Nephron progenitor cell (in vitro differentiated cells): ENCODE data around the gene LTBP2.

Source experiments
- DNase-seq: peaks from one replicate; pipeline ENCODE4 v3.0.0; 2021
- H3K27ac Mint-ChIP-seq: 2 replicates; pipeline ENCODE4 v1.8.0; 2021; ENCODE audit warnings: mild to moderate bottlenecking, moderate library complexity, mixed read lengths
- H3K27me3 Mint-ChIP-seq: 2 replicates; pipeline ENCODE4 v1.8.0; 2021; ENCODE audit warnings: mild to moderate bottlenecking, low read depth, mixed read lengths; ENCODE audit not compliant: poor library complexity
- H3K36me3 Mint-ChIP-seq: 2 replicates; pipeline ENCODE4 v1.8.0; 2021; ENCODE audit warnings: low read depth, mixed read lengths
- H3K4me1 Mint-ChIP-seq: 2 replicates; pipeline ENCODE4 v1.8.0; 2021; ENCODE audit warnings: mixed read lengths
- H3K4me3 Mint-ChIP-seq: 2 replicates; pipeline ENCODE4 v1.8.0; 2021; ENCODE audit warnings: mild to moderate bottlenecking, moderate library complexity, mixed read lengths
- H3K9me3 Mint-ChIP-seq: 2 replicates; pipeline ENCODE4 v1.8.0; 2021; ENCODE audit warnings: mild to moderate bottlenecking, moderate library complexity, mixed read lengths
- TF ChIP-seq, protein P1 (sequence below): fragments of 200-600 bp; sonication (generic); IDR thresholded peaks from 2 replicates; pipeline ENCODE4 v1.5.0; 2021; ENCODE audit warnings: antibody characterized with exemption

Gene LTBP2

DNA sequence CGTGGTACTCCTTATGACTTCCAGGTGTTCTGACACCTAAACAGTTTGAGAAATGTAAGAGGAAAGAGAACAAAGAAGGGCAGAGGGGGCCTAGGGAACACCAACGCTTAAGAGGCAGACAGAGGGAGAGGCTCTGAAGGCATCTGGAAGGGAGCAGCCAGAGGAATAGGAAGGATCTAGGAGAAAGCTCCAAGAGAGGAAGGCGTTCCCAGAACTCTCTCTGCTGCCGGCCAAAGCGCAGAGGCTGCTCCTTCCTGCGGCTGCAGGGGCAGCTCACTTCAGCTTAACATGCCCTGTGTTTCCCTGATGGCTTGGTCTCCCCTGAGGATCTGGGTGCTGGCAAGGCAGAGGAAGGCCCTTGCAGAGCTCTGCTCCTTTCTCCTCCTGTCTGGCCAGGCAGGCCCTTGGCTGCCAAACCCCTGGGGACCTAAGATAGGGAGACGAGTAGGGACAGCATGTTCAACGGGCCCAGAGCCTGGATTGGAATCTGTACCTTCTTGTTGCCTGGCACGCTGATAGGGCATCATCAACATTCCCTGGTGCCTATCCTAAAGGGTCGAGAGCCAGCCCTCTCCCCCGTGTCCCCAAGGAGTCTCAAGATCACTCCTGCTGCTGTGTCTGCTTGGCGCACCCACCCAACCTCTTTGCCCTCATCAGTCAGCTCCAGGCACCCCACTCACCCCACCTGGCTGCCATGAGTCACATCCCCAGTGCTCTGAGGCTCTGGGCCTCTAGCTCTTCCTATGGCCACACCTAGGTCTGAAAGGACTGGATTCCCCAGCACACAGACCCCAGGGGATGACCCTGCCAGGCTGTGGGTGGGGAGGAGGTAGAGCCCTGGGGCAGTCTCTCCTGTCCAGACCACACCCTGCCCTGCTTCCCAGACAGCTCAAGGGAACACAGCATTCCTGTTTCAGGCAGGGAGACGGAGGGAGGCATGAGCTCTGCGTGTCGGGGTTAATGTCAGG, 45.6 kb downstream of the LTBP2 start:
- H3K27ac Mint-ChIP-seq = peak overlapping the region; percentile 43
- no peaks in the 10 kb centered on the region for H3K36me3 Mint-ChIP-seq
- H3K27me3 Mint-ChIP-seq = peaks cover 6% of the 10 kb centered on the region
- H3K4me3 Mint-ChIP-seq = no peak overlapping the region
- H3K9me3 Mint-ChIP-seq = no peaks in the 10 kb centered on the region
- peaks cover 39% of the 10 kb centered on the region for H3K4me1 Mint-ChIP-seq
- DNase-seq = no peak
- TF ChIP-seq, protein P1, sequence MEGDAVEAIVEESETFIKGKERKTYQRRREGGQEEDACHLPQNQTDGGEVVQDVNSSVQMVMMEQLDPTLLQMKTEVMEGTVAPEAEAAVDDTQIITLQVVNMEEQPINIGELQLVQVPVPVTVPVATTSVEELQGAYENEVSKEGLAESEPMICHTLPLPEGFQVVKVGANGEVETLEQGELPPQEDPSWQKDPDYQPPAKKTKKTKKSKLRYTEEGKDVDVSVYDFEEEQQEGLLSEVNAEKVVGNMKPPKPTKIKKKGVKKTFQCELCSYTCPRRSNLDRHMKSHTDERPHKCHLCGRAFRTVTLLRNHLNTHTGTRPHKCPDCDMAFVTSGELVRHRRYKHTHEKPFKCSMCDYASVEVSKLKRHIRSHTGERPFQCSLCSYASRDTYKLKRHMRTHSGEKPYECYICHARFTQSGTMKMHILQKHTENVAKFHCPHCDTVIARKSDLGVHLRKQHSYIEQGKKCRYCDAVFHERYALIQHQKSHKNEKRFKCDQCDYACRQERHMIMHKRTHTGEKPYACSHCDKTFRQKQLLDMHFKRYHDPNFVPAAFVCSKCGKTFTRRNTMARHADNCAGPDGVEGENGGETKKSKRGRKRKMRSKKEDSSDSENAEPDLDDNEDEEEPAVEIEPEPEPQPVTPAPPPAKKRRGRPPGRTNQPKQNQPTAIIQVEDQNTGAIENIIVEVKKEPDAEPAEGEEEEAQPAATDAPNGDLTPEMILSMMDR = no peak

- Mint-ChIP-seq H3K4me3 (no peak overlapping the region), H3K9me3 (no peaks in the 10 kb centered on the region), H3K27ac (peak overlapping the region; percentile 14), H3K4me1 (peaks cover 18% of the 10 kb centered on the region), H3K27me3 (peaks cover 10% of the 10 kb centered on the region), H3K36me3 (no peaks in the 10 kb centered on the region)
- no peak for DNase-seq
- TF ChIP-seq, protein P1 = no peak
Measured at GRCh38 chr14:74563586-74564159, 48.4 kb downstream of the LTBP2 start.

GRCh38 chr14:74563233-74563585, 48.8 kb downstream of the LTBP2 start:
- no peaks in the 10 kb centered on the region for H3K9me3 Mint-ChIP-seq
- DNase-seq = no peak
- H3K27me3 Mint-ChIP-seq = peaks cover 10% of the 10 kb centered on the region
- peaks cover 18% of the 10 kb centered on the region for H3K4me1 Mint-ChIP-seq
- H3K36me3 Mint-ChIP-seq = no peaks in the 10 kb centered on the region
- TF ChIP-seq, protein P1 = no peak
- H3K4me3 Mint-ChIP-seq = no peak overlapping the region
- peak overlapping the region; percentile 14 for H3K27ac Mint-ChIP-seq

GRCh38 chr14:74562515-74563232, 49.4 kb downstream of the LTBP2 start:
- no peak for DNase-seq
- TF ChIP-seq, protein P1 = no peak
- Mint-ChIP-seq H3K4me3 (no peak overlapping the region), H3K4me1 (peaks cover 18% of the 10 kb centered on the region), H3K9me3 (no peaks in the 10 kb centered on the region), H3K27ac (peak overlapping the region; percentile 14), H3K27me3 (peaks cover 10% of the 10 kb centered on the region), H3K36me3 (no peaks in the 10 kb centered on the region)

DNA sequence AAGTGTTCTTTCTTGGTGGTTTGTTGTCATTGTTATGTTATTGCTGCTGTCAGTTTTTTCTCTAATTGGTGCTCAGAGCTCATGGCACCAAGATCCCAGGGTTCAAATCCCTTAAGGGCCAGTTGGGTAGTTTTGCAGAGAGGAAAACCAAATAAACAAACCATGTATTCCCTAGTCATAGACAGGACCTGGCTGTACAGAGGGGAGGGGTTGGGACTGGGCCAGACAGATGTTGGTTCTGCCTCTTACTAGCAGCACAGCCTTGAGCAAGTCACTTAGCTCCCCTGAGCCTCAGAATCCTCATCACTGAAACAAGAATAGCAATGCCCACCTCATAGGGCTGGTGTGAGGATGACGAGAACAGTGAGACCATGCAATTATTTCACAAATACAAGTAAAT, 53.4 kb downstream of the LTBP2 start:
- no peaks in the 10 kb centered on the region for H3K36me3 Mint-ChIP-seq
- no peaks in the 10 kb centered on the region for H3K9me3 Mint-ChIP-seq
- H3K4me3 Mint-ChIP-seq = no peak overlapping the region
- DNase-seq = no peak
- no peak overlapping the region for H3K27ac Mint-ChIP-seq
- H3K27me3 Mint-ChIP-seq = peaks cover 7% of the 10 kb centered on the region
- peaks cover 29% of the 10 kb centered on the region for H3K4me1 Mint-ChIP-seq
- TF ChIP-seq, protein P1 = no peak
